GM12874 (cell line): ENCODE measurements around the gene PPIP5K2.

Experiments used
- CTCF ChIP-seq: IDR thresholded peaks from 2 replicates; pipeline ENCODE4 v1.5.1; 2011; ENCODE audit warnings: low read depth, mild to moderate bottlenecking, control low read depth, low read length, moderate library complexity; ENCODE audit not compliant: insufficient read depth

Gene PPIP5K2

GRCh38 chr5:103119765-103120606 lies at the start of gene PPIP5K2, which contains the start of gene GIN1:
Gene PPIP5K2, plus strand, starts transcription at chr5:103120301. Its CDS starts 9,289 bp downstream, at chr5:103129590.
Gene GIN1, minus strand, starts transcription at chr5:103120138. Its CDS starts 11,431 bp downstream, at chr5:103108707.
- TF ChIP-seq CTCF = no peak

- TF ChIP-seq CTCF = no peak
Measured at GRCh38 chr5:103075442-103075841, 44.7 kb upstream of the PPIP5K2 start.

GRCh38 chr5:103079796-103080195 lies 40.3 kb upstream of the PPIP5K2 start:
- no peak for TF ChIP-seq CTCF

GRCh38 chr5:103086547-103086946 lies 33.6 kb upstream of the PPIP5K2 start:
- TF ChIP-seq CTCF = no peak

- TF ChIP-seq CTCF = no peak
Measured at GRCh38 chr5:103089272-103089671, 30.8 kb upstream of the PPIP5K2 start.

- no peak for TF ChIP-seq CTCF
Measured at GRCh38 chr5:103090791-103091190, 29.3 kb upstream of the PPIP5K2 start.

- no peak for TF ChIP-seq CTCF
Measured at GRCh38 chr5:103092676-103093075, 27.4 kb upstream of the PPIP5K2 start.
